Vagina (tissue), 2 donors: ENCODE measurements around the gene ARMC9.

Experiments
- CTCF ChIP-seq, 3 experiments: fragments of 450-650 bp in 2 of 3; fragments of 200-600 bp in 1 of 3; sonication (generic) in 1 of 3; IDR thresholded peaks; one replicate each; pipeline ENCODE4 v1.5.1; 2017 to 2019; ENCODE audit warnings: antibody characterized with exemption in 3 of 3, mild to moderate bottlenecking in 2 of 3, moderate library complexity in 2 of 3
- POLR2A ChIP-seq, 2 donors: fragments of 450-650 bp; IDR thresholded peaks; one replicate each; pipeline ENCODE4 v1.6.1; 2017; ENCODE audit warnings: antibody characterized with exemption in 2 of 2, mild to moderate bottlenecking in 2 of 2, moderate library complexity in 2 of 2
- POLR2AphosphoS5 ChIP-seq, 2 donors: sonication (generic); formaldehyde crosslinking; IDR thresholded peaks; one replicate each; pipeline ENCODE4 v1.9.0; 2017; ENCODE audit warnings: antibody characterized with exemption in 2 of 2, mild to moderate bottlenecking in 2 of 2, low read depth in 1 of 2; ENCODE audit not compliant: insufficient read depth in 1 of 2

GRCh38 chr2:231300722-231301076, 102.3 kb downstream of the ARMC9 start:
- TF ChIP-seq POLR2A (IDR thresholded peaks at IDR 0.05) (no peak), POLR2AphosphoS5 (IDR thresholded peaks at IDR 0.05; ENCODE audit: insufficient read depth in 1 of 2, low read depth in 1 of 2) (no peak), CTCF (IDR thresholded peaks at IDR 0.05) (no peak)
